Chondrocyte (in vitro differentiated cells): ENCODE results near the gene GALNS. TPM values are rescaled to one million over a fixed set of nuclear protein-coding genes. Genes with fewer than 3 reads are reported as not detected.

ENCODE experiments used
- DNase-seq: peaks from one replicate; pipeline ENCODE4 v3.0.0; 2021; ENCODE audit warnings: mixed read lengths, low spot score
- H3K27ac Mint-ChIP-seq: one replicate; pipeline ENCODE4 v1.8.0; 2021; ENCODE audit warnings: mild to moderate bottlenecking, moderate library complexity, mixed read lengths; ENCODE audit not compliant: unreplicated experiment
- H3K27me3 Mint-ChIP-seq: 2 replicates; pipeline ENCODE4 v1.8.0; 2021; ENCODE audit warnings: low read depth, mixed read lengths
- H3K36me3 Mint-ChIP-seq: 2 replicates; pipeline ENCODE4 v1.8.0; 2021; ENCODE audit warnings: low read depth, mixed read lengths
- H3K4me1 Mint-ChIP-seq: 2 replicates; pipeline ENCODE4 v1.8.0; 2021; ENCODE audit warnings: low read depth, mild to moderate bottlenecking, mixed read lengths
- H3K4me3 Mint-ChIP-seq: one replicate; pipeline ENCODE4 v1.8.0; 2021; ENCODE audit warnings: mild to moderate bottlenecking, moderate library complexity, mixed read lengths; ENCODE audit not compliant: unreplicated experiment
- H3K9me3 Mint-ChIP-seq: 2 replicates; pipeline ENCODE4 v1.8.0; 2021; ENCODE audit warnings: low read depth, mixed read lengths
- total RNA-seq: library from RNA; stranded (reverse); gene quantifications from 3 replicates; pipeline ENCODE4 v1.2.1, GENCODE V29; 2021
- TF ChIP-seq, protein P1 (sequence below): fragments of 200-600 bp; sonication (generic); IDR thresholded peaks from 2 replicates; pipeline ENCODE4 v1.5.0; 2021; ENCODE audit warnings: antibody characterized with exemption, mild to moderate bottlenecking, moderate library complexity

Gene GALNS
- total RNA-seq, 1 donor from 2014 or later = 34.1 TPM

DNA sequence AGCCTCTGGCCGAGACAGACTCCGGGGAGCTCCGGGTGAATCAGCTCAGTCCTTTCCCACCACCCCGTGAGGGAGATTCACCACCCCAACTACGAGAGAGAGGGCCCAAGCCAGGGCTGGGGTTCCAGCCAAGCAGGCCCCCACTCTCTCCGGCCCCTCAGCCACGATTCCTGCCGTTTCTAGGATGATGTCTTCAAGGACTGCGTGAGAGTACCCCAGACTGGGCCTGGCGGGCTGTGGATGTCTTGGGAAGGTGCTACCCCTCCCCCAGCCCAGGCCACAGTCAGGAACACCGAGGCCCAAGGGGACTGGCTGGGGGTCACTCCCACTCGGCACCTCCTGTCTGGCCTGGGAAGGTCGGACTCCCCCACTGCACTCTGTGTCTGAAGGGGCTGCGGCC, 31.3 kb upstream of the GALNS start:
- Mint-ChIP-seq H3K27me3 (peaks cover 13% of the 10 kb centered on the region), H3K9me3 (no peaks in the 10 kb centered on the region), H3K36me3 (no peaks in the 10 kb centered on the region), H3K4me3 (no peak overlapping the region), H3K27ac (no peak overlapping the region), H3K4me1 (no peaks in the 10 kb centered on the region)
- no peak for DNase-seq
- TF ChIP-seq, protein P1, sequence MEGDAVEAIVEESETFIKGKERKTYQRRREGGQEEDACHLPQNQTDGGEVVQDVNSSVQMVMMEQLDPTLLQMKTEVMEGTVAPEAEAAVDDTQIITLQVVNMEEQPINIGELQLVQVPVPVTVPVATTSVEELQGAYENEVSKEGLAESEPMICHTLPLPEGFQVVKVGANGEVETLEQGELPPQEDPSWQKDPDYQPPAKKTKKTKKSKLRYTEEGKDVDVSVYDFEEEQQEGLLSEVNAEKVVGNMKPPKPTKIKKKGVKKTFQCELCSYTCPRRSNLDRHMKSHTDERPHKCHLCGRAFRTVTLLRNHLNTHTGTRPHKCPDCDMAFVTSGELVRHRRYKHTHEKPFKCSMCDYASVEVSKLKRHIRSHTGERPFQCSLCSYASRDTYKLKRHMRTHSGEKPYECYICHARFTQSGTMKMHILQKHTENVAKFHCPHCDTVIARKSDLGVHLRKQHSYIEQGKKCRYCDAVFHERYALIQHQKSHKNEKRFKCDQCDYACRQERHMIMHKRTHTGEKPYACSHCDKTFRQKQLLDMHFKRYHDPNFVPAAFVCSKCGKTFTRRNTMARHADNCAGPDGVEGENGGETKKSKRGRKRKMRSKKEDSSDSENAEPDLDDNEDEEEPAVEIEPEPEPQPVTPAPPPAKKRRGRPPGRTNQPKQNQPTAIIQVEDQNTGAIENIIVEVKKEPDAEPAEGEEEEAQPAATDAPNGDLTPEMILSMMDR = no peak

DNA sequence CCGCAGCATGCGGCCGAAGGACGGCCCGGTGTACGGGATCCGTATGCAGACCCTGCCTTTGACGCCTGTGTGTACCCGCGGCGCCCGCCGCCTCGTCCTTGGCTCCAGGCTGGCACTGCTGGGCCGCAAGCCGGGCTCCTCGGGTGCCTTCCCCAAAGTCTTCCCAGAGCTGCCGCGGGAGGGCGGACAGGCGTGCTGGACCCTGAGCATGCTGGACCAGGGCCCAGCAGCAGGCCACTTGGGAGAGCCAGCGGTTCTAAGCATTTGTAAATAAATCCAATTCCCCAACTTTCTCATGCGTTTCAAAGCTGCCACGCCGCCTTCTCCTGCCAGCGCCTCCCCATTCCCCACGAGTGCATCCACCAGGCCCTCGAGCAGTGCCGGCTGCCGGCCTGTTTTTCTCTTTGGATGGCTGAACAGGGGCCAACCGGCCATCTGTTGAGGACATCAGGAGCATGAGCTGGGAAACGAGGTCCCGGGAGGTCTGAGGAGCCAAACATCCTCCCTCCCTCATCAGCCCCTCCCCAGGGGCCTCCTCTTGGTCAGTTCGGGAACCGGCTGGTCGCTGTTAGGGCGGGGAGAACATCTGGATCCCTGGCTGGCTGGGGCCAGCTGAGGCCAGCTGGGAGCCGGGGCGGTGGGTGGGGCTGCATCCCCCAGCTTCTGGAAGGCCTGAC, 30.2 kb upstream of the GALNS start:
- TF ChIP-seq, protein P1 = no peak
- Mint-ChIP-seq H3K4me3 (no peak overlapping the region), H3K36me3 (no peaks in the 10 kb centered on the region), H3K27me3 (peaks cover 12% of the 10 kb centered on the region), H3K9me3 (no peaks in the 10 kb centered on the region), H3K27ac (no peak overlapping the region), H3K4me1 (no peaks in the 10 kb centered on the region)
- no peak for DNase-seq

DNA sequence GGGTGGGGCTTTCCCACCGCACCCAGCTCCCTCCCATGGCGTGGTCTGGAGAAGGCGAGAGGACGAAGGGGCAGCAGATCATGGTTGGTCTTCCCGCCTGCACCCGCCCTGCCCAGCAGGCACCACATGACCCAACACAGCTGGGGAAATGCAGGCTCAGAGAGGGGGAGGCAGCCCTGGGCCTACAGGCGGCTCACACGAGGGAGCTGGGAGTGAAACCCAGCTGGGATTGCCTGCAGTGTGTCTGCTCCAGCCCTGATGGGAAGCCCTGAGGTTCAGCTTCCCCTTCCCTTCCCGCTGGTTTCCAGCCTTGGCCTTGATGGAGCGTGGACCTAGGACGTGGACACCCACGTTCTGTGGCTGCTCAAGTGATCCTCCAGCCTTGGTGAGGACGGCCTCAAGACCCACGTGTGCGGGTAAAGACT, 29.7 kb upstream of the GALNS start:
- no peaks in the 10 kb centered on the region for H3K36me3 Mint-ChIP-seq
- H3K4me1 Mint-ChIP-seq = no peaks in the 10 kb centered on the region
- TF ChIP-seq, protein P1 = no peak
- no peaks in the 10 kb centered on the region for H3K9me3 Mint-ChIP-seq
- no peak overlapping the region for H3K4me3 Mint-ChIP-seq
- no peak for DNase-seq
- H3K27me3 Mint-ChIP-seq = peaks cover 12% of the 10 kb centered on the region
- no peak overlapping the region for H3K27ac Mint-ChIP-seq

DNA sequence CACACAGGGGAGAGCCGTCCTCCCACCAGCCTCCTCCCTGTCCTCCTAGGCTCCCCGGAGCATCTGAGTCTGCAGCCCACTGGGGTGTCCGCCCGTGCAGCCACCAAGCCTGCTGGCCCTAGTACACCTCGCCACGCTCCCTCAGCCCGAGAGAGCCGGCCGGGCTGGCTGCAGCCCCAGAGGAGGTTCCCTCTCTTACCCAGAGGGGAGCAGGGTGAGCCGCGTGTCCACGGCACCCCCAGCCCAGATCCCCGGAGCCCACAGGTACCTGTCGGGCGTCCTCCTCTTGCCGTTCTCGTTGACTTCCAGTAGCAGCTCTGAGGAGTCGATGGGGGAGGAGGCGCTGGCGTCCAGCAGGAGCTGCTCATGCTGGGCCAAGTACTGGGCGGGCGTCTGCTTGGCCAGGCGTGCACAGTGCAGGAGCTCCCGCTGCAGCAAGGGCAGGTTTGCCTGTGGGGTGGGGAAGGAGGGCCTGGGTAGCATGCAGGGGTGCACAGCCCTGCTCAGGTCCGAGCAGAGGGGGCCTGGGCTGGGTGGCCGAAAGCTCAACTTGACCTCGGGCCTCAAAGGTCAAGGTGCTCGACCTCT, 29.0 kb upstream of the GALNS start:
- no peaks in the 10 kb centered on the region for H3K36me3 Mint-ChIP-seq
- no peak overlapping the region for H3K4me3 Mint-ChIP-seq
- no peak overlapping the region for H3K27ac Mint-ChIP-seq
- H3K9me3 Mint-ChIP-seq = no peaks in the 10 kb centered on the region
- peaks cover 6% of the 10 kb centered on the region for H3K27me3 Mint-ChIP-seq
- H3K4me1 Mint-ChIP-seq = no peaks in the 10 kb centered on the region
- TF ChIP-seq, protein P1 = no peak
- DNase-seq = no peak

DNA sequence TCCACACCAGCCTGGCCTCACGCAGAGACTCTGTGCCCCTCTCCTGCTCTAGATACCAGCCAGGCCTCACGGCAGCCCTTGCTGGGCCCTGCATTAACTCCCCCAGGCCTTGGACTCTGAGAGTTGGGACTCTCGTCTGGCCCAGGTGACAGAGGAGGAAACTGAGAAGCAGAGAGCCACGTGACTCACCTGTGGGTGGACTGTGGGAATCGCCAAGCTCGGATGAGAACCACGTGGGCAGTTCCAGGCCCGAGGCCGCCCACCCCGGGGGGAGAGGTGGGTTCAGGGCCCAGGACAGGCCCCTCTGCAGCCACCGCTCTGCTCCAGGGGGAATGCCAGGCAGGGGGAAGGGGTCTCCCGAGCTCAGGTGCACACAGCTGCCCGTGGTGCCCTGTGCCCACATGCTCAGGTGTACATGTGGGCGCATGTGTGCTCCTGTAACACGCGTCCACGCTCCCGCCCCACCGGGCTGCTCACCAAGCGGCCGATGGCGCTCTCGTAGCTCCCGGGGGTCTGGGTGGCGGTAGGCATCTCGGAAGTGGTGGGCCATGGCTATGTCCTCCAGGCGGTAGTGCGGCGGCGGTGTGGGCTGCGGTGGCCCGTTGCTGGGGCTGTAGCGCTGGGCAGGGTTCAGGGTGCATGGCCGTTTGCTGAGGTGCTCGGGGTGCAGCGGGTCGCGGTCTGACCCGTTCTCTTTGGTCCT, 28.0 kb upstream of the GALNS start:
- DNase-seq = no peak
- Mint-ChIP-seq H3K27me3 (peaks cover 10% of the 10 kb centered on the region), H3K9me3 (no peaks in the 10 kb centered on the region), H3K4me1 (no peaks in the 10 kb centered on the region), H3K4me3 (no peak overlapping the region), H3K36me3 (no peaks in the 10 kb centered on the region), H3K27ac (no peak overlapping the region)
- TF ChIP-seq, protein P1 = no peak
